HL-60 (cell line): ENCODE data around the gene MACO1.

Source experiments
- DNase-seq, 2 experiments: peaks; one replicate each; pipeline ENCODE4 v3.0.0-alpha.2; 2010 to 2020; ENCODE audit warnings: low read depth in 1 of 2, low spot score in 1 of 2
- H3K27ac ChIP-seq: fragments of 250-450 bp; sonication (Bioruptor Pico); replicated peaks from 2 replicates; pipeline ENCODE4 v1.5.1; 2020; ENCODE audit warnings: mild to moderate bottlenecking, moderate library complexity
- H3K27me3 ChIP-seq: fragments of 250-450 bp; sonication (Bioruptor Pico); 2 replicates; pipeline ENCODE4 v1.5.1; 2021; ENCODE audit warnings: mild to moderate bottlenecking, moderate library complexity; ENCODE audit not compliant: insufficient read depth, poor library complexity, severe bottlenecking
- H3K4me3 ChIP-seq: replicated peaks from 2 replicates; pipeline ENCODE4 v1.5.1; 2011; ENCODE audit warnings: mild to moderate bottlenecking, control low read depth, low read length; ENCODE audit not compliant: insufficient read depth
- CTCF ChIP-seq: IDR thresholded peaks from one replicate; pipeline ENCODE4 v1.5.1; 2011; ENCODE audit warnings: low read length, control low read depth, inconsistent platforms; ENCODE audit not compliant: insufficient read depth
- GABPA ChIP-seq: IDR thresholded peaks from 2 replicates; pipeline ENCODE4 v1.6.1; 2012; ENCODE audit warnings: low read depth
- POLR2AphosphoS5 ChIP-seq: IDR thresholded peaks from 2 replicates; pipeline ENCODE4 v1.6.1; 2012; ENCODE audit warnings: low read depth
- REST ChIP-seq: IDR thresholded peaks from 2 replicates; pipeline ENCODE4 v1.6.1; 2012; ENCODE audit warnings: low read depth; ENCODE audit not compliant: insufficient replicate concordance
- SPI1 ChIP-seq: IDR thresholded peaks from 2 replicates; pipeline ENCODE4 v1.6.1; 2012; ENCODE audit warnings: low read depth, mild to moderate bottlenecking, borderline replicate concordance

Gene MACO1

GRCh38 chr1:25467193-25467592, 36.5 kb downstream of the MACO1 start:
- TF ChIP-seq SPI1: no peak
- TF ChIP-seq REST: no peak
- TF ChIP-seq GABPA: no peak
- no peak for TF ChIP-seq CTCF
- no peak for TF ChIP-seq POLR2AphosphoS5
- no peak for DNase-seq
- no peaks in the 10 kb centered on the region for H3K27me3 ChIP-seq
- no peak overlapping the region for H3K4me3 ChIP-seq
- H3K27ac ChIP-seq: no peak overlapping the region

- no peak for DNase-seq
- peak overlapping the region; percentile 37 for H3K27ac ChIP-seq
- no peak for TF ChIP-seq POLR2AphosphoS5
- no peak for TF ChIP-seq SPI1
- TF ChIP-seq CTCF: no peak
- TF ChIP-seq REST: no peak
- no peak for TF ChIP-seq GABPA
These were observed 36.9 kb downstream of the MACO1 start for GRCh38 chr1:25467616-25468015.

GRCh38 chr1:25468033-25468432, 37.3 kb downstream of the MACO1 start:
- TF ChIP-seq POLR2AphosphoS5: no peak
- no peak for TF ChIP-seq REST
- TF ChIP-seq GABPA: no peak
- no peak for TF ChIP-seq SPI1
- Histone ChIP-seq H3K4me3 (no peak overlapping the region), H3K27ac (peak overlapping the region; percentile 37), H3K27me3 (no peaks in the 10 kb centered on the region)
- DNase-seq: peak in 1 of 2 experiments; percentile 35

More at GRCh38 chr1:25467616-25468015, 36.9 kb downstream of the MACO1 start:
- Histone ChIP-seq H3K27me3 (no peaks in the 10 kb centered on the region), H3K4me3 (no peak overlapping the region)
